Activated T-cell treated with anti-CD3 and anti-CD28 coated beads for 48 hours (primary cell): ENCODE measurements around the gene ARHGEF7.

Source experiments
- DNase-seq: peaks from one replicate; pipeline ENCODE4 v3.0.0-alpha.2; 2020; ENCODE audit warnings: low read depth

ARHGEF7 gene

DNA sequence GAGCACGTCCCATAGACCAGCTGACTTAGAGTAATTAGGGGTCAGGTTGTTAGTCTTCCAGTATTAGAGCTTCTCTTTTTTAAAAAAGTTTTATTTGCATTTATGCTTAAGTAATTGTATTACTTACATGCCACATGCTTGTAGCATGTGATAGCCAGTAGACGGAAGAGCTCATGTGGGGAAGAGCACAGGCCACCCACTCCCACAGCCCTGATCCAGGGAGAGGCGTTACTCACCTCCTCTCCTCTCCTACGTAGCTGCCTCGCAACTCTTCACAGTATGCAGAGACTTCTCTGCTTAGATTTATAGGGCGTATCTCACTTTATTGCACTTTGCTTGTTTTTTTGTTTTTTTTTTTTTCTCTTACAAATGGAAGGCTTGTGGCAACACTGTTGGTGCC is 110.1 kb downstream of the ARHGEF7 start:
- DNase-seq = no peak

DNA sequence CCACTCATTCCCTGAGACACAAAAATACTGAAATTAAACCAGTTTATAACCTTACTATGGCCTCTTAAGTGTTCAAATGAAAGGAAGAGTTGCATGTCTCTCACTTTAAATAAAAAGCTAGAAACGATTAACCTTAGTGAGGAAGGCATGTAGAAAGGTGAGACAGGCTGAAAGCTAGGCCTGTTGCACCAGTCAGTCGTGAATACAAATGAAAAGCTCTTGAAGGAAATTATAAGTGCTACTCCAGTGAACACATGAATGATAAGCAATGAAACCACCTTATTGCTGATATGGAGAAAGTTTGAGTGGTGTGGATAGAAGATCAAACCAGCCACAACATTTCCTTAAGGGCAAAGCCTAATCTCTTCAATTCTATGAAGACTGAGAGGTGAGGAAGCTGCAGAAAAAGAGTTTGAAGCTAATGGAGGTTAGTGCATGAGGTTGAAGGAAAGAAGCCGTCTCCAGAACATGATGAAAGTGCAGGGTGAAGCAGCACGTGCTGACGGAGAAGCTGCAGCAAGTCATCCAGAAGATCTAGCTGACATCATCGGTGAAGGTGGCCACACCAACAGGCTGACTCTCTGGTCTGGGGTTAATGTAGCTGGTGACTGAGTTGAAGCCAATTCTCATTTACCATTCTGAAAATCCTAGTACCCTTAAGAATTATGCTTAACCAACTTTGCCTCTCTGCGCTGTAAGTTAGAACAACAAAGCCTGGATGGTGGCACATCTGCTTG is 110.9 kb downstream of the ARHGEF7 start:
- DNase-seq = no peak

DNA sequence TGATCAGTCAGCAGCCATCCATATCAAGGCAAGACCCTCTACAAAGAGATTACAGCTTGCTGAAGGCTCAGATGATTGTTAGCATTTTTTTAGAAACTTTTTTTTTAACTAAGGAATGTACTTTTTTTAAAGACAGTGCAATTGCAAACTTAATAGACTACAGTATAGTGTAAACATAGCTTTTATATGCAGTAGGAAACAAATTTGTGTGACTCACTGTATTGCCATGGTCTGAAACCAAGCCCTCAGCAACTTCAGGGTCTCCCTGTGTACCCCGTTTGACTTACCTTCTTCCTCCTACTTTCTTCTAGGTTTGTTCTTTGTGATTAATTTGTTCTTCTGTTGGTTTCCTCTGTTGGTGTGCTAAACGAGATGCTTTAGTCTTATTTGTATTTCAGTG is 112.3 kb downstream of the ARHGEF7 start:
- no peak for DNase-seq

DNA sequence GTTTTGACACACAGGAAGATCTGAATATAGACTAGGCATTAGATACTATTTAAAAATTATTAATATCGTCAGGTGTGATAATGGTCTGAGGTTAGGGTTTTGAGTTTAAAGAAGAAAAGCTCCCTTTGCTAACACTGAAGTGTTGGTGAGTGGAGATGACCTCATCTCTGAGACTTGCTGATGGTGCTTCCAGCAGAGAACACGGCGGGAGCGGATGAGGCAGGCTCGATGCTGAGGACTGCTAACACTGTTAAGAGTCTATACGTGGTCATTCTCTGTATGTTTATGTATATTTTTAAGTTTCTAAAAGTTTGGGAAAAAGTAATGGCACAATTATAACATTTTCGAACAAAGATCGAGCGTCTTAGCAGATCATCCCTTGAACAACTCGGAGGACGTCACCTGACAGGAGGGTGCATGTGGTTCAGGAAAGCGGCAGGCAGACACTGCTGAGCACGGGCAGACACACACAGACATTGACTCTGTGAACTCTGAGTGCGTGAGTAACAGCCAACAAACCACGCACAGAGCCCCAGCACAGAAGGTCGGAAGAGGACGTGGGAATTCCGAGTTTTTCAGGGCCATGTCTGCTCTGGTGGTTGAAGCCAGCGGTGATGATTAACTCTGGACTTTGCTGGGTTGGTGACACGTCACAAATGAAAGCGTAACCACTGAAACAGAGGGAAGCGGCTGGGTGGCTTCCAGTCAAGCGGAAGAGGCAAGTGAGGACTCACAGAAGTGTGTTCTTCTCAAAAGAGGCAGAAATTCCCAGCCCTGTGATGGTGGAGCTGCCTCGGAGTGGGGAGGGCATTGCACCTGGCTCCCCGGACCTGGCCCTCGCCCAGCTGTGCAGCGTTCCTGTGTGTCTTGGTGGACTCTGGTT is 113.4 kb downstream of the ARHGEF7 start:
- no peak for DNase-seq

DNA sequence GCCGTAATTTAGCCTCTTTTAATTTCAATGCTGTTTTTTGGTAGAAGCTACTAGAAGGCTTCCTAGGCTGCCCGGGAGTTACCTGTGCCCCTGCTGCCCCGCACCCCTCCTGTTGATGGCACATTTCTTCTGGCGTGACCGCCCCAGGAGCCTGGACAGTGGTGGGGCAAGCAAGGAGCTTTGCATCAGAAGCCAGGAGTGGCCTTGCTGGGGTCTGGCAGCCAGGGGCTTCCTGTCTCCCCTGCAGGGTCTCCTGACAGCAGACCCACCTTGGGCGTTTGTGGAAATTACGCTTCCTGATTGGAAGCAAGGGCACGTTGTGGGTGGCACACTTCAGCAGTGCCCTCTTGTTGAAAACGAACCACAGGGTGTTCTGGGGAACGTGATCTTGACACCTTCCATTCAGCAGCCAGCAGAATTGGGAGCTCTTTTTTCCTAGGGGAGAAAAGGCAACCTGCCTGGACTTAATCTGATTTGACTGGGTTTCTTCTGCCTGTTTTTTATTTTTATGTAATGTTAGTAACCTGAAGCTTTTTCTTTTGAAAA is 115.3 kb downstream of the ARHGEF7 start:
- DNase-seq = no peak

DNA sequence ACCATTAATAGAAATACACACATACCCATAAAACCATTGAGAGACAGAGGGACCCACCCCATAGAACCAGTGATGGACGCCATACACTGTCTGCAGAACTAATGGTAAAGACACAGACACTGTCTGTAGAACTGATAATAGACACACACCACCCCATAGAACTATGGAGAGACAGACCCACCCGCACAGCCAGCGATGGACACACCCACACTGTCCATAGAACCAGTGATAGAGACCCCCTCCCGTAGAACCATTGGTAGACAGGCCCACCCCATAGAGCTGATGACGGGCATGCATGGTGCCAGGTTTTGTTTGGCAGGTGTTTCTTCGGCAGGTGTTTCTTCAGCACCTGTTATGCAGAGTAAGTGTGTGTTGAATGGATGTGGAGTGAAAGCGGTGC is 117.1 kb downstream of the ARHGEF7 start:
- no peak for DNase-seq

DNA sequence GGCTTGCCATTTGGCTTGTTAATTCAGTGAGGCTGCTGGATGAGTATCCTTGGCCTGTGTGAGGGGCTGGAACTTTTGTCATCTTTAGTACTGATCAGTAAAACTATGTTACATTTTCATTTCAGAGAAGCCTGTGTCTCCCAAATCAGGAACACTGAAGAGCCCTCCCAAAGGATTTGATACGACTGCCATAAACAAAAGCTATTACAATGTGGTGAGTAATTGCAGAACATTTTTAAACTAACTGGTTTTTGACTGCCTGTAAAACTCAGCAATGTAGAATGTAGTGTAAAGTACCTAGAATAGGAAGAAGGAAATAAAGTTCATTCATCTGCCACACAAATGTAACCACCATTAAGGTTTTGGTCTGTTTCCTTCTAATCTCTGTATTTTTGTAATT is 118.0 kb downstream of the ARHGEF7 start:
- DNase-seq = no peak

DNA sequence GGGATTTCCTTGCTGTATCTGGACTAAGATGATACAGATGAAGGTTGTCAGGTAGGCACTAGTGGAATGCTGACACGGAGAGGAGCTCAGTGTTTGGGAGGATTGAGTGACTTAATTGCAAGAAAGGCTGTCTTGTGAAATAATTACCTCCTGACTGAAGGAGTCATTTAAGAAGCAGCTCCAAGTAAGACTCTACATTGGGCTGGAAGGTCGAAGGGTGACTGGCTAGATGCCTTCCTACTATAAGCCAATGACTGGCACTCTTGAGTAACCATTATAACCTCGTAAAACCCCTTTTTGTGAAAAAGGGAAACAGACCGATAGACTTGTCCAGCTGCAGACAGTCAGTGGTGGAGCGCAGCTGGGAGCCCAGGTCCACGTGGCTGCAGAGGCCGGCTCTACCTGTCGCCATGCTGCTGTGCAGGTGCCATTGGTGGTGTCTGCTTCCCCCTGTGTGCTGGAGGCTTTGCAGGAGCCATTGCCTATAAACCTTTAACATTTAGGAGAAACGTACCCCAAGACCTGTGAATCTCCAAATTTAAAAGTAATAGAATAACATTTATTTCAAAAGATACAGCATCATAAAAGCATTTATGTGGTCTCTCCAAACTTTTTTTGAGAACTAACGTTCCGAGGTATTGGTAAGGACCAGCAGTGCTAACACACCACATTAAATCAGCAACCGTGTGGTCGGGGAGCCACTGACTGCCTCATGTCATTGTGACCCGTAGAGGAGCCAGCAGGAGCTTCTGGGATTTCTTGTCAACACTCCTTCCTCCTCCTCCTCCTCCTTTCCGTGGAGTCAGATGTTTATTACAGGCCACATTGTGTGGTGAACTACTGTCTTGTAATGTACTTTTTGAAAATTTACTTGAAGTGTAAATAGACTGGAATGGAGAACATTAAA is 124.9 kb downstream of the ARHGEF7 start:
- no peak for DNase-seq

DNA sequence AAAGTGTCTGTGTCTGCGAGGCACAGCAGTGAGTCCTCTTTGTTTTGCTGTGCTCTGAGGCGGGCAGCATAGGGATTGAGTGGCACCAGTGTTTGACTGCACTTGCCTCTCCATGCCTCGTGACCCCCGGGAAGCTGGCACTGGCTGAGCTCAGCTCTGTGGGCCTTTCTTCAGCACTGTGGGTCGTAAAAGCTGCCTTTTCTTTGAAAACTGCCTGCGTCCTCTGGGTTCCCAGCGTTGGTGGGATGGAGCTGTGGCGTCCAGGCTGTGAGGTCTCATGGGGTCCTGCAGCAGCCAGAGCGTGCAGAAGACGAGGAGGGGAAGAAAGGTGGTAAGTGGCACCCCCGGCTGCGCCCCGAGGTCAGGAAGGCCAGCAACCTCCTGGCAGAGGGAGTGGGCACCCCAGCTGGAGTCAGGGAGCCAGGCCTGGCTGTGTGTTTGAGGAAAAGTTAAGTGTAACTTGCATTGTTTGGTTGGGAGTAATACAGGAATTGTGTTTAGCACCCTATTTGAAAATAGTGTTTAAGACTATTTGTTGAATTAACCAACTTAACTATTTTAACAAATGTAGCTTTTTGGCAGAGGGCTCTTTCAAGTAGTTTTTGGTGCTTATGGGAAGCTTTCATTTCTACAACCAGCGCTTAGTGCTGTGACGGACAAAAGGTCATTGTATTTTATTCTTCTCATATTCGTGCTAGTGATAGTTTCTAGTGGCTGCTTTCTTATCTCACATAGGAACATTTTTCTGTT is 126.1 kb downstream of the ARHGEF7 start:
- no peak for DNase-seq

DNA sequence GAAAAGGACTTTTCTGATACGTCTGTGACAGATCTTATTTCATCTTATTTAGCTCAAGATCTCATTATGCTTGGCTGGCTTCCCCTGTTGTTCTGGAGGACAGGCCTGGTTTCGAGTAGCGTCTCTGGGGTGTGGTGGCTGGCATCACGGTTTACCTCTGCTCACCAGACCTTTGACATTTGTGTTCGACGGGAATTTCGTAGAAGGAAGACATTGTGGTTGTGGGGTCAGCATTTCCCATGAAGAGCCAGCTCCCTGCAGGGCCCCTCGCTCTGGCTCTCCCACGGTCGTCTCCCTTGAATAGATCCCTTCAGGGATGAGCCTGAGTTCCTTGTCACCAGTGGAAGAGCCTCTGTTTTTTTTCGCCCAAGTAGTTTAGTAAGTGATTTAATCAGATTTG is 126.8 kb downstream of the ARHGEF7 start:
- DNase-seq = no peak

DNA sequence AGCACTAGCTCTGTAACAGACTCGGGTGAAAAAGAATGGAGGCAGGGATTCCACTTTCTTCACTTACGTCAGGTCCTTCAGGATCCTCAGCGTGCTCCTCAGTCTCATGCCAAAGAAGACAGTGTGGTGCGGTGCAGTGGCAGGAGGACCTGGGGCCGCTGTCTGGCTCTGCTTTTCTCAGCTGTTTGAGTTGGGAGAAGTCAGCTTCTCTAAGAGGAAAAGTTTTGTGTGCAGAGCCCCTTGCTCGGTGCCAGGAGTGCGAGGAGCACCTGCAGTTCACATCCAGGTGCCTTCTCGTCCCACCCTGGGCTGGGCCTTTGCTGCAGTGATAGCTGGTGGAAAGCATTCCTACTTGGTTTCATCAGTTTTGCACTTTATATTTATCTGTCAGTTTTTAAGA is 127.5 kb downstream of the ARHGEF7 start:
- no peak for DNase-seq

DNA sequence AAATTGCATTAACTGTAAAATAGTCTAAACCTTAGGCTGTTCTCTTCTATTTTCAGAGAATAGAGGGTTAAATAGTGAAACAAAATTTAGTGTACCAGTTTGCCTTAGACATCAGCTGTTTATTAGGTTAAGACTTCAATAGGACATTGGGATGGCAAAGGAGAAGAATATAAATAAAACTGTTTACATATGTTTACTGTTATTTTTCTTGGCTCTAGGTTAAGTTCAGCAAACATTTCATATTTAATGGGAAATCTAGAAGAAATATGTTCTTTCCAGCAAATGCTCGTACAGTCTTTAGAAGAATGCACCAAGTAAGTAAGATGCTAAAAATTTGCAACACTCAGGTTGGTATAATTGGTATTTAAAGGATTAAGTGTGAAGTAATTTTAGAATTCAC is 128.9 kb downstream of the ARHGEF7 start:
- DNase-seq = no peak

DNA sequence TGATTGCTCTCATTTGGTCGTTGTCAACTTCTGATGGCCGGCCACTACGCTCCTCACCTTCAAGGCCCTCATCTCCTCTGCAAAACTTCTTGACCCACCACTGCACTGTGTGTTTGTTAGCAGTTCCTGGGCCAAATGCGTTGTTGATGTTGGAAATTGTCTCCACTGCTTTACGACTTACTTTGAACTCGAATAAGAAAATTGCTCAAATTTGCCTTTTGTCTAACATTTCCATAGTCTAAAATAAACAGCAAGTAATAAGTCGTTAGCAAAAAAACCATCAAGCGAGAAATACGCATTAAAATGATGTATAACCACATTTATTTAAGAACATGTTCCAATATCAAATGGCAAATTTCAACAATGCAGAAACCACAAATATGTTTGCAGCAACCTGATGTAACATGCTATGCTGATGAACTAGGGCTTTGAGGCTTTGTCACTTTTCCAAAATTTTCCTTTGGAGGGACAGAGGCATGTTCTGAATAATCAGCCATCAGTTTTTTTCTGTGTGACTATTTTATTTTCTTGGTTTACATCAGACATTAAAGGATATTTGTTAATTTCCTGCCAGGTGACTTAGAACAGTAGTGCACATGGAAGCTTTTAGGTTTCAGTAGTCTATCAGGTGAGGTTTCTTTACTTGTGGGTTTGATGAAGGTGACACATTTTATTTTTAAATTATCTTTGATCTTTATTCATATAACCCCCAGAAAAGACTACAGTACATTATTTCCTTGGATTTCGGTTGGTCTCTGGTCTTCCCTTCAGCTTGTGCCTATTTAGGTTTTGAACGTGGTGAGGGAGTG is 130.7 kb downstream of the ARHGEF7 start:
- DNase-seq = no peak

DNA sequence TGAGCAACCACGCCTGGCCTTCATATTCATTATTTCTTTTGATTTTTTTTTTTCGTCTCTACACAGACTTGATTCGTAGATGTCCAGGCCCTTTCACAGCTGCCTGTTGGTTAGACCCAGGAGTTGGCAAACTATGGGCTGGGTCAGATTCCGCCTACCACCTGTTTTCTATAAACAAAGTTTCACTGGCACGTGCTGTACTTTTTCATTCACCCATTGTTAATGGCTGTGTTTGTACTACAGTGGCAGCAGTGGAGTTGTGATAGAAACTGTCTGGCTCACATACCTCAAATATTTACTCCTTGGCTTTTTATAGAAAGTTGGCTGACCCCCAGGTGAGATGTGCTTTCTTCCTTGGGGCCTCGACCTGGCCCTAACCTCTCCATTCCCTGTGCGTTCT is 132.4 kb downstream of the ARHGEF7 start:
- DNase-seq = no peak

DNA sequence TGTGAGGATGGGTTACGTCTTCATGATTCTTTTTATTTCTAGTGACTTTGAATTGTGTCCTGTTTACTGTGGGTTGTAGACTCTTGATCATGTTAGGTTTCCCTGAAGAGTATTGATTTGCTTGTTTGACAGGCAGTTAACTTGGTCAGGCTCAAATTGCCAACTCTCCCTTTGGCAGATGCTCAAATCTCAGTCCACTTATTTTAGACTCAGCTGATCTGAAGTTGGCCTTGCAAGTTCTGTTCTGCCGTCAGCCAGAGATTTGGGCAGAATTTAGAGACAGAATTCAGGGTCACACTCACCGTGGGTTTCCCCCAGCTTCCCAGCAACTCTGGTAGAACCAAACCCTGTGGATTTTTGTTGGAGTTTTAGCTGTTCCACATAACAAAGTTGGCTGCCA is 133.7 kb downstream of the ARHGEF7 start:
- no peak for DNase-seq

DNA sequence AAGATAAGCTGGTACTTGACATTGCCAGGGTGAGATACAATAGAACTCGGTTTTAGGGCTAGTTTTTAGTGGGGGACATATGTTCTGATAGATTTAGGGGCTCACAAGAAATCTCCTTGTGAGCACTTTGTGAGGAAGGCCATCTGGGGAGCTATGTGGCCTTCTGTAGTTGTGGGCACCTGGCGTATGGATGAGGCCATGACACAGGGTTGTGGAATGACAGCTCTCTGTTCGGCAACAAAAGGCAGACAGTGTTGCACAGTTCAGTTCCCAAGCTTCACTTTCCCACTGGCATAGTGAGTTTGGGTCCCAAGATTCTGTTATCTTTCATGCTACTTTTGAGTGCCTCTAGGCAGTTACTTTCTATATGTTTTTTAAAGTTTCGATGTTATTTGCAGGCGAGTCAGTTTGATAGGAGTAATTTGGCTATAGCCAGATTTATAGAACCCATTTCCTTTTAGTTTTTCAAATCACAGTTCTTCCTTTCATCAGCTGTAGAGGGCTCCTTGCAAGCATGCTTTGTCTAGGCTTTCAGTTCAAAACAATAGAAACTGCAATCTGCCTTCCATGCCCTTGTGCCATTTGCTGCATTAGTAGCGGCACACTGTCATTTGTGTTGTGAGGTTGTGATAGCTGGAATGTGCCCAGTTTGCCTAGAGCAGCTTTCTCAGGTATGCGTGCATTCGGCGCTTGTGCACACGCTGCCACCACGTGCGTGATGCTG is 134.7 kb downstream of the ARHGEF7 start:
- DNase-seq = no peak

DNA sequence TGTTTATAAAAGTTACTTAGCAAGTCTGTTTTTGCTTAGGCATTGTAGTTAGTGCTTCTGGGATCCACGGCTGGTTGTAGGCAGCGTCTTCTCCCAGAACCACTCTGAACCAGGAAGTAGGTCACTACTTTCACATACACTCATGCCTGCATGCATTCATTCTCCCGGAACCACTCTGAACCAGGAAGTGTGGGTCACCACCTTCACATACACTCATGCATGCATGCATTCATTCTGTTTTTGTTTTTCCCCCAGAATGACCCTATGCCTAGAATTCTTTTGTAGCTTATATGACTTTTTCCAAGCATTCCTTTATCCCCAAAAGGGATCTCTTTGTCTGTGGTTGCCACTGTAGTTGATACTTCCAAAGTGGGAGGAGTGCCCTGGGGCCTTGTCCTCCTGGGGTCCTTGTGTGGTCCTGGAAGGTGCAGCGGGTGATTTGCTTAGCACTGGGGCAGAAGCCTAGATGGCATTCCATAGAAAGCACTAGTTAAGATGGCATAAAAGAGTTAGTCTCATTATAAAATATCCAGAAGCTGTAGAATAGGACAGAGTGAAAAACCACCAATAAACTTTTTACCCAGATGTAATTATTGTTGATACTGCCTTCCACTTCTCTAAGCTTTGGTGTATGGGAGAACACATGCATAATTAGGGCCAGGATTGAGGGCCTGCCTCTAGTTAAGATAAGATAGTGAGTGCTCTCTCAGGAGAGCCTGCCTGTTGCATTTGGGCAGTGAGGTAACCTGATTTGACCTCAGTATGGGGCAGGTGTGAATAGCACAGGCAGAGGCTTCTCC is 136.7 kb downstream of the ARHGEF7 start:
- DNase-seq = no peak

DNA sequence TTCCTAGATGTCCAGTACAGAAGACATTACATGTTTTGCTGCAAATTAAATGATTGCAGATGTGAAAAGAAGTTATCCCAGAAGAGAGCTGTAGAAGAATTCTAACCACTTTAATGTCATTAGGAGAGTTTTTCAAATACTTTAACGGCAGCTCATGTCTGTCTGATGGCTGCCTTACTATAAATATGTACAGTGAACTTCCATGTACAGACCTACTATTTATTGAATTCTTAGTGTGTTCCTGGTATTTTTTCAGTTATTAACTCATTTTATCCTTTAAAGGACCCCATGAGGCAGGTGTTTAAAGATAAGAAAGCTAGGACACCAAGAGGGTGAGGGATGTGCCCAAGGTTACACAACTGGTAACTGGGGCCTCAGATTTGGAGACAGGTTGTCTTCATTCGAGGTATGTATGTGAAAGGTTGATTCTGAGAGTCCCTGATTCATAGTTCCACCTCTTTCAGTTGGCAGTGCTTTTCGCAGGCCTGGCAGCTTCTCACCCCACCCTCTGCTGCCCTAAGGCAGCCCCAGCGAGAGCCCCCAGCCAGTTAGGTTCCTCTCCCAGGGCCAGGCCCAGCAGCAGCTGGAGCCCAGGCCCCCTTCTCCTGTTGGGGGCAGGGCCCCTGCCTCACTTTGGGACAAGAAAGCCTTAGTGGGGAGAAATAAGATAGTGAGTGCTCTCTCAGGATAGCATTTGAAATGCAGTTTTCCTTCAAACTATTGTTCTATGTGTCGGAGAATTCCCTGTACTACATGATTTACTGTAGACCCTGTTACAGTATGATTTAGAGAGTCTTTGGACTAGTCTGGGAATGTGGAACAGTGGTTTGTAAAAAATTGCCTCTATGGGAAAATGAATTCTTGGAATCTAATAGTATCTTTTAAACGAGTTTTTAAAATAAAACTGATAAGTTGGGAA is 137.6 kb downstream of the ARHGEF7 start:
- DNase-seq = no peak
